ENCODE measurements around the gene FADD.

FADD gene

DNA sequence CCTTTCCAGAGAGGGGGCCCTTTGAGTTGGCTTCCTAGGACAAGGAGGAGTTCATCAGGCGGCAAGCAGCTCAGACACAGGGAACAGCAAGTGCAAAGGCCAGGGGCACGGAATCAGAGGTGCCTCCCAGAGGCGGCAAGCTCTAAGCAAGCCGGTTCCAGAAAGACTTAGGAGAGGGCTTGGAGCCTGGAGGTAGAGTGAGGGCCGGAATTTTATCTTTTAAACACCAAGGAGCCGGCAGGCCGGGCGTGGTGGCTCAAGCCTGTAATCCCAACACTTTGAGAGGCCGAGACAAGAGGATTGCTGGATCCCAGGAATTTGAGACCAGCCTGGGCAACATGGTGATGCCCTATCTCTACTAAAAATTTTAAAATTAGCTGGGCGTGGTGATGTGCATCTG is 26.6 kb downstream of the FADD start:
- no peak for TF ChIP-seq ZC3H10 (CRISPR knock-in tag; IDR thresholded peaks at IDR 0.05)
- TF ChIP-seq, protein P1, sequence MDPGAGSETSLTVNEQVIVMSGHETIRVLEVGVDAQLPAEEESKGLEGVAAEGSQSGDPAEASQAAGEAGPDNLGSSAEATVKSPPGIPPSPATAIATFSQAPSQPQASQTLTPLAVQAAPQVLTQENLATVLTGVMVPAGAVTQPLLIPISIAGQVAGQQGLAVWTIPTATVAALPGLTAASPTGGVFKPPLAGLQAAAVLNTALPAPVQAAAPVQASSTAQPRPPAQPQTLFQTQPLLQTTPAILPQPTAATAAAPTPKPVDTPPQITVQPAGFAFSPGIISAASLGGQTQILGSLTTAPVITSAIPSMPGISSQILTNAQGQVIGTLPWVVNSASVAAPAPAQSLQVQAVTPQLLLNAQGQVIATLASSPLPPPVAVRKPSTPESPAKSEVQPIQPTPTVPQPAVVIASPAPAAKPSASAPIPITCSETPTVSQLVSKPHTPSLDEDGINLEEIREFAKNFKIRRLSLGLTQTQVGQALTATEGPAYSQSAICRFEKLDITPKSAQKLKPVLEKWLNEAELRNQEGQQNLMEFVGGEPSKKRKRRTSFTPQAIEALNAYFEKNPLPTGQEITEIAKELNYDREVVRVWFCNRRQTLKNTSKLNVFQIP (CRISPR knock-in tag; IDR thresholded peaks at IDR 0.05; ENCODE audit: borderline replicate concordance, low read depth), result no peak
- no peak for ATAC-seq

DNA sequence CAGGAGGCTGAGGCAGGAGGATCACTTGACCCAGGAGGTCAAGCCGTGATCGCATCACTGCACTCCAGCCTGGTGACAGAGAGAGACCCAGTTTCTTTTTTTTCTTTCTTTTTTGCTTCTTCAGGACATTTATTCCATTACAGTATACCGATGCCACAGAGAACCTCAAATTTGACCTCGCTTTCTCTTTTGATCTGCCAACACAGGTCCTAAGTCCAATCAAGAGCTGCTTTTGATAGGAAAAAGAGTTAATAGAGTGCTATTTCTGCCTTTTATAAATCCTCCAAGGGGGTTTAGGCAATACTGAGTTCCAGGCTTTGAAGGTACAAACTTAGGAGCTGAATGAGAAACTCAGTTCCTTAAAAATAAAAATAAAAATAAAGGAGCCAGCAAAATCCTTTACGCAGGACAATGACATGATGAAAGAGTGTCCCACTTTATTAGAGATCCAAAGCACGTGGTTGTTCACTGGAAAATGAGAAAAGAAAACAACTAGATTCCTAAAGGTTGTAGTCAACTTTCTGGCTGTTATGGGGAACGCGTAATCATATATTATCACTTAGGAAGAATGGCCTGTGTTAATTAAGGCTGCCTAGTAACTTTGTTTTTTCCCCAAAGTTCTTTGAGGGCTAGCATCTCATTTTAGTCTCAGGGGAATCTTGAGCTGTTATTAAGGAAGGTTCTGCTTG is 27.2 kb downstream of the FADD start:
- ATAC-seq, result no peak
- TF ChIP-seq ZFP3 (CRISPR knock-in tag; IDR thresholded peaks at IDR 0.05), result no peak

DNA sequence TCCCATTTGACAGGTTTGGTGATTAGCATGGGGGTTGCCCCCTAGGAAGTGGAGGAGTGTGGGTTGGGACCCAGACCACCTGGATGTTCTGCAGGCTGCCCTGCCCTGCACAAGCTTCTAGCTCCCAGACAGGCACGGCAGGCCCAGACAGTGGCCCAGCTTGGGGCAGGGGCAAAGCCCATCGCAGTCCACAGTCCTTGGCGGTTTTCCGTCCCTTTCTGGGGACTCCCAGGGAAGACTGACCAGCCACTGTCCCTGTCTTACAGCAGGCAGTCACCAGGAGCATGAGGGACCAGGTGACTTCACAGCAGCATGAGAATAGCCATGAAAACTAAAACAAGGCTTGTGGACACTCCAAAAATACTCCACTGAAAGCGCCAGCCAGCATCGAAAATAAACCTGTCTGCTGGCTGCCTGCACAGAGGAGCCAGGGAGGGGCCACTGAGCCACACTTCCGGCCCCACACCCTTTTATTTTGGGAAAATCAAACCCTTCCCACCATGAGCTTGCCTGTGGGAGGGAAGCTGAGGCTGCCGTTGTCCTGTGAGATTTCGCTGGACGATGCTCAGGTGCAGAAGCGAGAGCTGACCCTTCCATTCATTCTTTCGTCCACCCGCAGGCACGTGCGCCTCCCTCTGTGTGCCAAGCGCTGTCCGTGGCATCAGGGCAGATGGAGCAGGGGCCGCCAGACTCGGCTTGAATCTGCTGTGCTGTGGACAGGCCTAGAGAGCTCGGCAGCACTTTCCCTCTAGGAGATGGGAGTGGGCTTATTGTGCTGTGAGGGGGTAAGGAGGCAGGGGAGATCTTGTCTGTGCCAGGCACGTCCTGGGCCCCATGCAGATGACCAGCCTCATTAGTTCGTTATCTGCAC is 28.0 kb downstream of the FADD start:
- ATAC-seq, result no peak
- TF ChIP-seq, protein P2, sequence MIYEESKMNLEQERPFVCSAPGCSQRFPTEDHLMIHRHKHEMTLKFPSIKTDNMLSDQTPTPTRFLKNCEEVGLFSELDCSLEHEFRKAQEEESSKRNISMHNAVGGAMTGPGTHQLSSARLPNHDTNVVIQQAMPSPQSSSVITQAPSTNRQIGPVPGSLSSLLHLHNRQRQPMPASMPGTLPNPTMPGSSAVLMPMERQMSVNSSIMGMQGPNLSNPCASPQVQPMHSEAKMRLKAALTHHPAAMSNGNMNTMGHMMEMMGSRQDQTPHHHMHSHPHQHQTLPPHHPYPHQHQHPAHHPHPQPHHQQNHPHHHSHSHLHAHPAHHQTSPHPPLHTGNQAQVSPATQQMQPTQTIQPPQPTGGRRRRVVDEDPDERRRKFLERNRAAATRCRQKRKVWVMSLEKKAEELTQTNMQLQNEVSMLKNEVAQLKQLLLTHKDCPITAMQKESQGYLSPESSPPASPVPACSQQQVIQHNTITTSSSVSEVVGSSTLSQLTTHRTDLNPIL (CRISPR knock-in tag; IDR thresholded peaks at IDR 0.05; ENCODE audit: low read depth), result no peak
- TF ChIP-seq ESRRG (CRISPR knock-in tag; IDR thresholded peaks at IDR 0.05), result no peak
- TF ChIP-seq SNAI2 (CRISPR knock-in tag; IDR thresholded peaks at IDR 0.05), result no peak
- TF ChIP-seq, protein P3, sequence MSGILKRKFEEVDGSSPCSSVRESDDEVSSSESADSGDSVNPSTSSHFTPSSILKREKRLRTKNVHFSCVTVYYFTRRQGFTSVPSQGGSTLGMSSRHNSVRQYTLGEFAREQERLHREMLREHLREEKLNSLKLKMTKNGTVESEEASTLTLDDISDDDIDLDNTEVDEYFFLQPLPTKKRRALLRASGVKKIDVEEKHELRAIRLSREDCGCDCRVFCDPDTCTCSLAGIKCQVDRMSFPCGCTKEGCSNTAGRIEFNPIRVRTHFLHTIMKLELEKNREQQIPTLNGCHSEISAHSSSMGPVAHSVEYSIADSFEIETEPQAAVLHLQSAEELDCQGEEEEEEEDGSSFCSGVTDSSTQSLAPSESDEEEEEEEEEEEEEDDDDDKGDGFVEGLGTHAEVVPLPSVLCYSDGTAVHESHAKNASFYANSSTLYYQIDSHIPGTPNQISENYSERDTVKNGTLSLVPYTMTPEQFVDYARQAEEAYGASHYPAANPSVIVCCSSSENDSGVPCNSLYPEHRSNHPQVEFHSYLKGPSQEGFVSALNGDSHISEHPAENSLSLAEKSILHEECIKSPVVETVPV (CRISPR knock-in tag; IDR thresholded peaks at IDR 0.05), result no peak
- no peak for TF ChIP-seq ARNTL (CRISPR knock-in tag; IDR thresholded peaks at IDR 0.05; ENCODE audit: borderline replicate concordance, low read depth)
- no peak for TF ChIP-seq PPARA (CRISPR knock-in tag; IDR thresholded peaks at IDR 0.05; ENCODE audit: borderline replicate concordance)
- TF ChIP-seq ZNF8 (CRISPR knock-in tag; IDR thresholded peaks at IDR 0.05), result no peak
- no peak for TF ChIP-seq ISL1 (CRISPR knock-in tag; IDR thresholded peaks at IDR 0.05)
- TF ChIP-seq, protein P4, sequence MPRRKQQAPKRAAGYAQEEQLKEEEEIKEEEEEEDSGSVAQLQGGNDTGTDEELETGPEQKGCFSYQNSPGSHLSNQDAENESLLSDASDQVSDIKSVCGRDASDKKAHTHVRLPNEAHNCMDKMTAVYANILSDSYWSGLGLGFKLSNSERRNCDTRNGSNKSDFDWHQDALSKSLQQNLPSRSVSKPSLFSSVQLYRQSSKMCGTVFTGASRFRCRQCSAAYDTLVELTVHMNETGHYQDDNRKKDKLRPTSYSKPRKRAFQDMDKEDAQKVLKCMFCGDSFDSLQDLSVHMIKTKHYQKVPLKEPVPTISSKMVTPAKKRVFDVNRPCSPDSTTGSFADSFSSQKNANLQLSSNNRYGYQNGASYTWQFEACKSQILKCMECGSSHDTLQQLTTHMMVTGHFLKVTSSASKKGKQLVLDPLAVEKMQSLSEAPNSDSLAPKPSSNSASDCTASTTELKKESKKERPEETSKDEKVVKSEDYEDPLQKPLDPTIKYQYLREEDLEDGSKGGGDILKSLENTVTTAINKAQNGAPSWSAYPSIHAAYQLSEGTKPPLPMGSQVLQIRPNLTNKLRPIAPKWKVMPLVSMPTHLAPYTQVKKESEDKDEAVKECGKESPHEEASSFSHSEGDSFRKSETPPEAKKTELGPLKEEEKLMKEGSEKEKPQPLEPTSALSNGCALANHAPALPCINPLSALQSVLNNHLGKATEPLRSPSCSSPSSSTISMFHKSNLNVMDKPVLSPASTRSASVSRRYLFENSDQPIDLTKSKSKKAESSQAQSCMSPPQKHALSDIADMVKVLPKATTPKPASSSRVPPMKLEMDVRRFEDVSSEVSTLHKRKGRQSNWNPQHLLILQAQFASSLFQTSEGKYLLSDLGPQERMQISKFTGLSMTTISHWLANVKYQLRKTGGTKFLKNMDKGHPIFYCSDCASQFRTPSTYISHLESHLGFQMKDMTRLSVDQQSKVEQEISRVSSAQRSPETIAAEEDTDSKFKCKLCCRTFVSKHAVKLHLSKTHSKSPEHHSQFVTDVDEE (CRISPR knock-in tag; IDR thresholded peaks at IDR 0.05), result no peak
- no peak for TF ChIP-seq CSDC2 (CRISPR knock-in tag; IDR thresholded peaks at IDR 0.05)
- TF ChIP-seq ZC3H10 (CRISPR knock-in tag; IDR thresholded peaks at IDR 0.05), result no peak
- no peak for TF ChIP-seq GLIS3 (CRISPR knock-in tag; IDR thresholded peaks at IDR 0.05)
- TF ChIP-seq BACH2 (CRISPR knock-in tag; IDR thresholded peaks at IDR 0.05; ENCODE audit: borderline replicate concordance), result no peak
- TF ChIP-seq ZFP3 (CRISPR knock-in tag; IDR thresholded peaks at IDR 0.05), result no peak
- no peak for TF ChIP-seq TCF4 (CRISPR knock-in tag; IDR thresholded peaks at IDR 0.05; ENCODE audit: borderline replicate concordance)
- no peak for TF ChIP-seq TOX (CRISPR knock-in tag; IDR thresholded peaks at IDR 0.05; ENCODE audit: borderline replicate concordance)

DNA sequence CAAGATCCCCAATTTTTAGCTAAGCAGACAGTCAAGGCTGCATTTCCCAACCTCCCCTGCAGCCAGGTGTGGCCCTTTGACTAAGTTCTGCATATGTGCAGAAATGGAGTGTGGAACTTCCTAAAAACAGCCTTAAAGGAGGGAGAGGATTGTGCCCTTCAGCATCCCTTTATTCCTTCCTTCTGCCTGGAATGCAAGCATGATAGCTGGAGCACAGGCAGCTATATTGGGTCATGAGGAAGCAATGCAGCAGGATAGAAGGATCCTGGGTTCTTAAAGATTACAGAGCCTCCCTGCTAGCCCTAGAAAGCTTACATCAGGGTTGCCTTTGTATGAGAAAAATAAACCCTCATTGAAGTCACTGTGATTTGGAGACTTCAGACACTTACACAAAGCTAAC is 29.9 kb downstream of the FADD start:
- no peak for ATAC-seq
- TF ChIP-seq ZNF565 (CRISPR knock-in tag; conservative IDR thresholded peaks at IDR 0.05; ENCODE audit: low read depth) (no peak), ZFP30 (CRISPR knock-in tag; IDR thresholded peaks at IDR 0.05) (no peak), ZFP3 (CRISPR knock-in tag; IDR thresholded peaks at IDR 0.05) (no peak), PPARA (CRISPR knock-in tag; IDR thresholded peaks at IDR 0.05; ENCODE audit: borderline replicate concordance) (no peak), ISL1 (CRISPR knock-in tag; IDR thresholded peaks at IDR 0.05) (no peak)
- TF ChIP-seq, protein P1 (CRISPR knock-in tag; IDR thresholded peaks at IDR 0.05; ENCODE audit: borderline replicate concordance, low read depth), result no peak
- TF ChIP-seq, protein P3 (CRISPR knock-in tag; IDR thresholded peaks at IDR 0.05), result no peak
- TF ChIP-seq, protein P2 (CRISPR knock-in tag; IDR thresholded peaks at IDR 0.05; ENCODE audit: low read depth), result no peak
- TF ChIP-seq, protein P5, sequence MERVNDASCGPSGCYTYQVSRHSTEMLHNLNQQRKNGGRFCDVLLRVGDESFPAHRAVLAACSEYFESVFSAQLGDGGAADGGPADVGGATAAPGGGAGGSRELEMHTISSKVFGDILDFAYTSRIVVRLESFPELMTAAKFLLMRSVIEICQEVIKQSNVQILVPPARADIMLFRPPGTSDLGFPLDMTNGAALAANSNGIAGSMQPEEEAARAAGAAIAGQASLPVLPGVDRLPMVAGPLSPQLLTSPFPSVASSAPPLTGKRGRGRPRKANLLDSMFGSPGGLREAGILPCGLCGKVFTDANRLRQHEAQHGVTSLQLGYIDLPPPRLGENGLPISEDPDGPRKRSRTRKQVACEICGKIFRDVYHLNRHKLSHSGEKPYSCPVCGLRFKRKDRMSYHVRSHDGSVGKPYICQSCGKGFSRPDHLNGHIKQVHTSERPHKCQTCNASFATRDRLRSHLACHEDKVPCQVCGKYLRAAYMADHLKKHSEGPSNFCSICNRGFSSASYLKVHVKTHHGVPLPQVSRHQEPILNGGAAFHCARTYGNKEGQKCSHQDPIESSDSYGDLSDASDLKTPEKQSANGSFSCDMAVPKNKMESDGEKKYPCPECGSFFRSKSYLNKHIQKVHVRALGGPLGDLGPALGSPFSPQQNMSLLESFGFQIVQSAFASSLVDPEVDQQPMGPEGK (CRISPR knock-in tag; IDR thresholded peaks at IDR 0.05; ENCODE audit: borderline replicate concordance), result no peak
